ENCODE measurements around the gene NELFB.

NELFB gene

GRCh38 chr9:137254624-137255447 is at the start of gene NELFB:
Gene NELFB, plus strand, starts transcription at chr9:137255327.
- DNase-seq (ENCODE audit: low read depth): no peak

GRCh38 chr9:137206602-137207001 is 48.5 kb upstream of the NELFB start:
- no peak for DNase-seq (ENCODE audit: low read depth)

GRCh38 chr9:137211532-137211931 is 43.6 kb upstream of the NELFB start:
- no peak for DNase-seq (ENCODE audit: low read depth)

- DNase-seq (ENCODE audit: low read depth): no peak
These were observed 42.6 kb upstream of the NELFB start for GRCh38 chr9:137212520-137212919.

GRCh38 chr9:137213160-137214060 is 41.7 kb upstream of the NELFB start:
- DNase-seq (ENCODE audit: low read depth): no peak

GRCh38 chr9:137214620-137215019 is 40.5 kb upstream of the NELFB start:
- no peak for DNase-seq (ENCODE audit: low read depth)

- no peak for DNase-seq (ENCODE audit: low read depth)
These were observed 39.7 kb upstream of the NELFB start for GRCh38 chr9:137215196-137215986.

- DNase-seq (ENCODE audit: low read depth): no peak
These were observed 38.8 kb upstream of the NELFB start for GRCh38 chr9:137216188-137216965.

- no peak for DNase-seq (ENCODE audit: low read depth)
These were observed 37.6 kb upstream of the NELFB start for GRCh38 chr9:137217276-137218211.

- DNase-seq (ENCODE audit: low read depth): no peak
These were observed 36.8 kb upstream of the NELFB start for GRCh38 chr9:137218212-137218753.

GRCh38 chr9:137218754-137219271 is 36.3 kb upstream of the NELFB start:
- no peak for DNase-seq (ENCODE audit: low read depth)

GRCh38 chr9:137219757-137220316 is 35.3 kb upstream of the NELFB start:
- DNase-seq (ENCODE audit: low read depth): no peak

- DNase-seq (ENCODE audit: low read depth): no peak
These were observed 34.6 kb upstream of the NELFB start for GRCh38 chr9:137220317-137221094.

- DNase-seq (ENCODE audit: low read depth): no peak
These were observed 34.0 kb upstream of the NELFB start for GRCh38 chr9:137221095-137221505.

- DNase-seq (ENCODE audit: low read depth): no peak
These were observed 33.5 kb upstream of the NELFB start for GRCh38 chr9:137221506-137222111.

- no peak for DNase-seq (ENCODE audit: low read depth)
These were observed 32.7 kb upstream of the NELFB start, which contains the start of gene RNF208 for GRCh38 chr9:137222190-137223077. Gene RNF208, minus strand, starts transcription at chr9:137222240. Its CDS starts 1,028 bp downstream, at chr9:137221212.

Data from HS-5 (cell line).